ENCODE measurements around the gene ATRNL1.
"Not testable (repeated sequence)": the region's sequence is repeated elsewhere in the genome, so short reads cannot be mapped to it uniquely, and the experiment has no call there.

The ATRNL1 gene

DNA sequence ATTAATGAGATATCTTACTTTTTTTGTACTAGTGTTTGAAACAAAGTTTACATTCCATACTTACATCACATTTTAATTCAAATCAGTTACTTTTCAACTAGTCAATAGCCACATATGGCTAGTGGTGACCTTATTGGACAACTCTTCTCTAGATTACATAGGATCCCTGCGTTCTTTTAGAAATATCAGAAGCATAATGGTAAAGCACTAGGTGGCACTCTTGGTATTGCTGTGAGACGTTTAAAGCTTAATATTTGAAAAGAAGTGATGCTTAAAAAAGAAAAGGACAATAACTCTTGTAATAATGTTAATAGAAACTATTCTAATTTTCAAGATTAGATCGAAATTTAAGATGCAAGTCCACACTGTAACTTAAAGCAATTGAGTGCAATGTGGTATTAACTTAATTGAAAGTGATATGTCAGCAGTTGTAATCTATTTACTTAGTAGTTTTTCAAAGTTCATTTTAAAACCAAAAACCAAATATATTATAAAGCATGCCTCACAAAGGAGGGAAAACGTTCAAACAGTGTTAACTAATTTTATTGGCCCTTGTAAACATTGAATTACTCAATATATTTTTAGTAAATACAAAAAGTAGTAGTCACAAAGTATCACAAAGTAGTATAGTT, 339.1 kb downstream of the ATRNL1 start:
- no peak for DNase-seq

GRCh38 chr10:115436999-115437398, 343.8 kb downstream of the ATRNL1 start:
- DNase-seq = no peak

GRCh38 chr10:115441907-115442545, 348.9 kb downstream of the ATRNL1 start:
- DNase-seq = no peak

DNA sequence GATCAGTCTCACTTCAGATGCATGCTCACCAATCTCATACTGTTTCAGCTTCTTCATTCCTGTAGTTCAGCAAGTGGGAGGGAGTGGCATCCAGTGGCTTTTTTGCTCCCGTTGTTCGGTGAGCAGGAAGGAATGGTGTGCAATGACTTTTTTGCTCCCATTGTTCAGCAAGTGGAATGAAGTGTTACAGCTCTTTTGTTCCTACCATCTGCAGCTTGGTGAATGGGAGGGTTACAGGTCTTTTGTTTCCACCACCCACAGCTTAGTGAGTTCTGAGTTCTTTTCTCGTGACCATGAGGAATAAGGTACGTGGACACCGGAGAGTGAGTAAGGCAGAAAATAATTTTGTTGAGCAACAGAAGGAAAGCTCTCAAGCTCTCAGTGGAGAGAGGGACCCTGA, 363.6 kb downstream of the ATRNL1 start:
- DNase-seq = no peak

DNA sequence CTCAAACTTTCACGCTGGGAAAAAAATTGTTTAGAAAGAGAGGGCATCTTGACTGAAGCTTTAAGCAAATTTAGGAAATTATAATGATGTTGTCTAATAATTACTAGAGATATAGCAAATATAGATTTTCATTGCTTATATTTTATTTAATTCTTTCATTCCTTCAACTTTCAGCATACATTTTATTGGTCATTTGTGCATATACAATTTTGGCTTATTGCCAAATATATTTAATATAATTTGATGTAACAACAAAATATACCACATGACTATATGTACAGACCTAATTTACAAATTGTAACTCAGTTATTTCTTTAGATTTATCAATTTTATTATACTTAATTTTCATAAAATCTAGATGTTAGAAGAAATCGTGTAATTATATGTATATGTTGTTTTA, 390.1 kb downstream of the ATRNL1 start:
- no peak for DNase-seq

DNA sequence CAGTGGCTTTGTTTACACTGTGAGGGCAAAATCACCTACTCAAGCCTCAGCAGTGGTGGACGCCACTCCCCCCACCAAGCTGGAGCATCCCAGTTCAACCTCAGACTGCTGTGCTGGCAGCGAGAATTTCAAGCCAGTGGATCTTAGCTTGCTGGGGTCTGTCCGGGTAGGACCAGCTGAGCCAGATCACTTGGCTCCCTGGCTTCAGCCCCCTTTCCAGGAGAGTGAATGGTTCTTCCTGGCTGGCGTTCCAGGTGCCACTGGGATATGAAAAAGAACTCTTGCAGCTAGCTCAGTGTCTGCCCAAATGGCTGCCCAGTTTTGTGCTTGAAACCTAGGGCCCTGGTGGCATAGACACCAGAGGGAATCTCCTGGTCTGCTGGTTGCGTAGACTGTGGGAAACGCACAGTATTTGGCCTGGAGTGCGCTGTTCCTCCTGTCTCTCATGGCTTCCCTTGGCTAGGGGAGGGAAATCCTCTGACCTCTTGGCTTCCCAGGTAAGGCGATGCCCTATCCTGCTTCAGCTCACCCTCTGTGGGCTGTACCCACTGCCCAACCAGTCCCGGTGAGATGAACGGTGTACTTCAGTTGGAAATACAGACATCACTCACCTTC, 398.5 kb downstream of the ATRNL1 start:
- DNase-seq = no peak

- DNase-seq = no peak
These were observed 410.4 kb downstream of the ATRNL1 start for GRCh38 chr10:115503546-115503945.

DNA sequence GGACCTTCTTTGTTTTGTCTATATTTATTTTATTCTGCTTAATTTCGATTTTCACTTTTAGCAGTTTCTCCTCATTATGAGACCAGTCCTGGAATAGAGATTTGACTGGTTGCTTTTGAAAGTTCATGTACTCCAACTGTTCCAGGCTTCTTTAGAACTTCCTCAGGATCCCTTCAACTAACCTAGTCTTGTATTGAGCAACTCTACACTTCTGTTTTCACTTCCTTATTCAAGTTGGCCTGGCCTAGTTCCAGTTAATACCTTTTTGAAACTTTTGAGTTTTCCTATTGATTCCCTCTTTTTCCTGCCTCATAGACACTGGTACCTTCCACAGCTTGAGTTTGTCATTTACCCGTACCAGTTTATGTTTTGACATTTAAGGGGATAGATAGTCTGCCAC, 421.7 kb downstream of the ATRNL1 start:
- DNase-seq = no peak

- DNase-seq = no peak
These were observed 432.0 kb downstream of the ATRNL1 start for GRCh38 chr10:115525141-115525540.

- DNase-seq = not testable (repeated sequence)
These were observed 434.5 kb downstream of the ATRNL1 start for GRCh38 chr10:115527682-115528081.

- DNase-seq = not testable (repeated sequence)
These were observed 443.2 kb downstream of the ATRNL1 start for GRCh38 chr10:115536401-115536800.

DNA sequence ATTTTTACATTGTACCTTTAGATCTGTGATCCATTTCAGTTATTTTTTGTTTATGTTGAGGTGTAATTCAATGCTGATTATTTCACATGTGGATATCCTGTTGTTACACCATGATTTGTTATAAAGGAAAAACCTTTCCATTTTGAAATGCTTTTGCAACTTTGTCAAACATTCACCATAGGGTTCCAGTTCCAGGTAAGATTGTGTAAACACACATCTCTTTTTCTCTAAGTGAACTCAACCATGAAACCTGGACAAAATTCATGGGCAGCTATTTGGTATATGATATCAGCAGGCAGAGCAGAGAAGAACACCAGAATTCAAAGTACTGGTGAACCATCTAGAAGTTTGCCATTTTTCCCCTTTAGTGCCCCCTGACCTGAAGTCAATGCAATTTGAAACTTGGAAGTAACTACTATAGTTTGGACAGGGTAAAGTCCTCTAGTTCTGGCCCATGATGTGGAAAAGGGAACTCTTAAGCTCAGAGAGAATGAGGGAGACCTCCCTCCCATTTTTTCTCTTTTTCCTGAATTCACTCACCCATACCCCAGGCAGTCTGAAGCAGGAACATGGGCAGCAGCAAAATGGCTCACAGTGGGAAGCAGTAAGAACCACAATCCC, 446.1 kb downstream of the ATRNL1 start:
- DNase-seq = no peak

DNA sequence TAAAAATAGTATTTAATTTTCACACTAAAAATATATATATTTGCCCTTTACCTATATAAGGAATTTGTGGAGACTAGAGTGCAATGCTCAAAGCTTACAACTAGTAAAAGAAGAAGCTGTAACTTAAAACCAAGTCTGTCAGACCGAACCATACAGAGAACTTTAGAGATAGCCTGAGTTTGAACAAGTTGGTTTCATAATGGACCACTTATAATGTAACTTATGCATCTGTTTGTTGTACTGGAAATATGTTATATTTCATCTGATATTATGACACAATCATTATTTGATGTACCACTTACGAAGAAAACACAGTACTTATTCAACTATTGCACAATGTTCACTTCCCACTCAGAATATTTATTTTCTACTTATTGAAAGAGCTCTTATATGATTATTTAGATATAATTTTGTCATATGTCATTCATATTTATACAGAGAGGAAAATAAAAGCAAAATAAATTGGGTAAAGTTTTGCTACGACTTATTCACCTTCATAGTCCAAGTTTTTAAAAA, 462.8 kb downstream of the ATRNL1 start:
- no peak for DNase-seq

DNA sequence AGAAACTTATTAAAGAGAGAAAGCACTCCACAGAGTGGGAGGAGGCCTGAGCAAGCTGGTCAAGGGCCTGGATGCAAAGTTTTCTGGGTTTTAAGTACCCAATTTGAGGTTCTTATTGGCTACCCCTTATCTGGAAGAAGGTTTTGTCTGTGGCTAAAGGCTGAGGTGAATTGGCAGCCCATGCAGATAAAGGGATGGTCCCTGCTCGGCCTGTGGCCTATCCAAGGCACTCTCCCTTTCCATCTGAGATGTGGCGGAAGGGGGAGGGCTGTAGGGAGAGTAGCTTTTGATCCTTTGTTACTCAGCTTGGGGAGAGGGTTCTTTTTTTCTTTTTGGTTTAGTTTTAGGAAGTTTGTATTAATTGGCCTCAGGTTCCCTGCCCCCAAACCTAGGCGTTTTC, 465.1 kb downstream of the ATRNL1 start:
- no peak for DNase-seq

- DNase-seq = no peak
These were observed 473.7 kb downstream of the ATRNL1 start for GRCh38 chr10:115566867-115567266.

DNA sequence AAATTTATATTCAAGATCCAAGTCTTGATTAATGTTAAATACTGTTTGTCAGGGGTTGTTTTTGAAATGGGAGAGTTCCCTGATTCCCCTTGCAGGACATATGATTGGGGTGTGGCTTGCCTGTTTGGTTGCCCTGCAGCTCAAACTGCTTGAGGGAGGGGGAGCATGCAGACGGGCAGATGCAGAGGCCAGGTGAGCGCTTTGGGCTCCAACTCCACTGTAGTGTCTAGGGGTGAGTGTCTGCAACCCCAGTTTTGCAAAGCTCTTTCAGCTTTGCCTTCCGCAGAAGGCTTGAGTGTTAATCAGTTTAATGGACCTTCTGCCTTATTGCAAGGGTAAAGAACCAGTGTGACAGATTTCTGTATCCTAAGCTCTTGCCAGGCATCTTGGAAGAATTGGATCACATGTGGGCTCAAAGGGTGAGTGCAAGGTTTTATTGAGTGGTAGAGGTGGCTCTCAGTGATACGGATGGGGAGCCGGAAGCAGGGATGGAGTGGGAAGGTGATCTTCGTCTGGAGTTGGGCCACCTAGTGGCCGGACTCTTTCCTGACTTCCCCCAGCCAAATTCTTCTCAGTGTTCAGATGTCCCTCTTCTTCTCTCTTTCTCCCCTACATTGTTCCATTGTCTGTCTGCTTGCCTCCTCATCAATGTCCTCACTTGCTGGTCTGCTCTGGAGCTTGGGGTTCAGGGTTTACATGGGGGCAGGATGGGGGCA, 479.7 kb downstream of the ATRNL1 start:
- no peak for DNase-seq

DNA sequence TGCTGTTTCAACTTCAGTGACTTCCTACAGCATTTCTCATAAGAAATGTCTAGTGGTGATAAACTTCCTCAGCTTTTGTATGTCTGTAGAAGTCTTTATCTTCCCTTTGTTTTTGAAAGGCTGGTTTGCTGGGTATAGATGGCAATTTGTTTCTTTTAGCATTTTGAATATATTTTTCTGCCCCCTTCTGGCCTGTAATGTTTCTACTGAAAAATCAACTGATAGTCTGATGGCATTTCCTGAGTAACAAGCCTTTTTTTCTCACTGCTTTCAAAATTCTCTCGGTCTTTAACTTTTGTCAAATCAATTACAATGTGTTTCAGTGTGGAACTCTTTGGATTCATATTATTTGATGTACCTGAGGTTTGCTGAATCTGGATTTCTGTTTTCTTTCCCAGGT, 487.1 kb downstream of the ATRNL1 start:
- DNase-seq = no peak

DNA sequence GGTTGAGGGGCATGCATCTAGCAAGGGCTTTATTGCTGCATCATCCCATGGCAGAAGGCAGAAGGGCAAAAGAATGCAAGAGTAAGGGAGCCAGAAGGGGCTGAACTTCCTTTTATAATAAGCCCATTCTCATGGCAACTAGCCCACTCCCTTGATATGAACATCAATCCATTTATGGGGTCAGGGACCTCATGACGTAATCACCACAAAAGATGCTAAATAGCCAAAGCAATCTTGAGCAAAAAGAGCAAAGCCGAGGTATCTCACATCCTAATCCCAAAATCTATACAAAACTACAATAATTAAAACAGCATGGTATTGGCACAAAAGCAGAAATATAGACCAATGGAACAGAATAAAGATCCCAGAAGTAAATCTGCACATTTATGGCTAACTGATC, 499.9 kb downstream of the ATRNL1 start:
- no peak for DNase-seq

DNA sequence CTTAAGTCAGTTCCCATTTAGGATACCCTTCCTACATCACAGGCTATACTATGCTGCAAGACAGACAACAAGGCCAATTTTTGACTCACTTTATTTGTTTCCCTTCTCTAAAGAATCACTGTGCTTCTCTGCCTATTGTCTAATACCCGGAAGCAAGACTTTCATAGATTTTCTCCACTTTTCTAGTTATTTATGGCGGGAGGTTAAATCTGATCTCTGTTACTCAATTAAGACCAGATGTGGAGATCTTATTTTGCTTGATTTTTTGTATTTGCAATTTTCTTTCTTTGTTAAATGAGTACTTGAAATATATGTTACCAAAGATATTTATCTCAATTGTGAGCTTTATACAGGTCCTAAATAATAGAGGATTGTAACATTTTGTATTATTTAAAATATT, 511.5 kb downstream of the ATRNL1 start:
- DNase-seq = no peak

- DNase-seq = no peak
These were observed 512.9 kb downstream of the ATRNL1 start for GRCh38 chr10:115606086-115606485.

- DNase-seq = no peak
These were observed 513.6 kb downstream of the ATRNL1 start for GRCh38 chr10:115606741-115607140.

DNA sequence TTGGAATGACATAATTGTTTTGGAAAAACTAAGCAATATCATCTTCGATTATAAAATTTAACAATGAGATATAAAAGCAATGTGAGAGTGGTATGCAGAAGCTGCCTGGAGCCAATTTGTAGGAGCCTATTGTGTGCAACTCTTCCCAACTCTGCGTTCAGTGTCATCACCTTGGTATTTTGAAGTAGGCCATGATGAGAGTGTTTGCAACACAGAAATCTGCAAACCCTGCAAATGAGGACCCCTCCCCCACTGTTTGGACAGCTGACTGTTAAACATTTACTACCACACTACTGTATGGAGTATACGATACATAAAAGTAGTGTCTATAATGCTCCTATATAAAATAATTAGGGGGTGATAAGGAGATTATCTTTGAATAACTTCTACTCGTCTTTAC, 531.3 kb downstream of the ATRNL1 start:
- DNase-seq = no peak

- no peak for DNase-seq
These were observed 535.5 kb downstream of the ATRNL1 start for GRCh38 chr10:115628616-115629015.

All from activated CD8-positive, alpha-beta memory T cell treated with anti-CD3 and anti-CD28 coated beads for 24 hours (primary cell).